ENCODE data around the gene UBALD2.
"Not testable (repeated sequence)": the region's sequence is repeated elsewhere in the genome, so short reads cannot be mapped to it uniquely, and the experiment has no call there.

Gene UBALD2

DNA sequence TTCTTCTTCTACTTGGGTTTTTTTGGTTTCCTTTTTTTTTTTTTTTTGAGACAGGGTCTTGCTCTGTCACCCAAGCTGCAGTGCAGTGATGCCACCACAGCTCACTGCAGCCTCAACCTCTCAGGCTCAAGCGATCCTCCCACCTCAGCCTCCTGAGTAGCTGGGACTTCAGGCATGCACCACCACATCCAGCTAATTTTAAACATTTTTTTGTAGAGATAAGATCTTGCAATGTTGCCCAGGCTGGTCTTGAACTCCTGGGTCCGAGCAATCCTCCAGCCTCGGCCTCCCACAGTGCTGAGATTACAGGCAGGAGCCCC, 39.9 kb downstream of the UBALD2 start:
- not testable (repeated sequence) for H3K36me3 ChIP-seq (ENCODE audit: control insufficient read depth, insufficient read depth, low read length); H3K4me3 ChIP-seq (ENCODE audit: low read length); H2BK5ac ChIP-seq (ENCODE audit: low read length); H3K56ac ChIP-seq (ENCODE audit: low read length); H2AK5ac ChIP-seq (ENCODE audit: low read length); H2BK15ac ChIP-seq (replicated peaks; ENCODE audit: low read depth); DNase-seq; H2BK120ac ChIP-seq (ENCODE audit: low read depth, low read length); H3K4me1 ChIP-seq (ENCODE audit: control insufficient read depth, low read depth, low read length); H4K5ac ChIP-seq (ENCODE audit: low read length); H4K8ac ChIP-seq (ENCODE audit: low read depth, low read length); H3K27me3 ChIP-seq (ENCODE audit: insufficient read depth, low read length, poor library complexity); H3K18ac ChIP-seq (ENCODE audit: low read length); H3K27ac ChIP-seq (ENCODE audit: low read depth, low read length); H3K4me2 ChIP-seq (ENCODE audit: low read length); H3K4ac ChIP-seq (ENCODE audit: low read depth, low read length); H3K9ac ChIP-seq (ENCODE audit: low read length); H3K79me2 ChIP-seq (ENCODE audit: control insufficient read depth, insufficient read depth, low read length); H3K23ac ChIP-seq (ENCODE audit: low read length); H3K79me1 ChIP-seq (ENCODE audit: low read length)
- no CpG with 5 or more reads among the region's 3 CpGs for WGBS (ENCODE audit: extremely low coverage, insufficient coverage, low lambda C conversion rate)

DNA sequence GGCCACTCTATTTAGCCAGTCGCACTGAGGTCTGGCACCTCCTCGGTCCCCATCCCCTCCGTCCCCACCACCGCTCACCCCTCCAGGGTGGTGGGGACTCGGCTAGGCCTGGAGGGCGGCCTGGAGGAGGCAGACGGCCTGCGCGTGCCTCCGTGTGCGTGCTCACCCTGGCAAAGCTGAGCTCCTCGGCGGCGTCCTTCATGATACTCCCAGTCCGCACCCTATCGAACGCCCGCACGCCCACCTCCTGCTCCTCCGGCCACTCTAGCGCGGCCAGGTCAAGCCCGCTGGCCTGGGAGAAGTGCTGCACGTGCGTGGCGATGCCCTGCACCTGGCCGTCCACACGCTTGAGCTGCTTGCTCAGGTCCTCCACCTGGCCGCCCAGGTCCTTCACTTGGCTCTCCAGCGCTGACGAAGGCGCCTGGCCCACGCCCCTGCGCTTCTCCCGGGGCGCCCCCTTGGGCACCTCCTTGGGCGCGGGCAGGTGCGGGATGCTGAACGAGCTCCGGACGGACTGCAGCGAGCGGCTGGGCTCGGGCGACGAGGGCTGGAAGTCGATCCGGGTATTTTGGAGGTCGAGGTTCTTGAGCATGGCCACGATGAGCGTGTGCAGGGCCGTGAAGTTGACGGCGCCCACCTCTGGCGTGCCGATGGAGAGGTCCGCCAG, 42.3 kb downstream of the UBALD2 start:
- H2BK5ac ChIP-seq (ENCODE audit: low read length): no peak overlapping the region
- no peak overlapping the region for H3K4me2 ChIP-seq (ENCODE audit: low read length)
- whole genome bisulfite sequencing (ENCODE audit: extremely low coverage, insufficient coverage, low lambda C conversion rate): no CpG with 5 or more reads among the region's 58 CpGs
- H3K27me3 ChIP-seq (ENCODE audit: insufficient read depth, low read length, poor library complexity): no peaks in the 10 kb centered on the region
- no peak overlapping the region for H3K4me3 ChIP-seq (ENCODE audit: low read length)
- no peak overlapping the region for H2BK120ac ChIP-seq (ENCODE audit: low read depth, low read length)
- no peak overlapping the region for H3K18ac ChIP-seq (ENCODE audit: low read length)
- no peak overlapping the region for H3K27ac ChIP-seq (ENCODE audit: low read depth, low read length)
- no peak overlapping the region for H3K56ac ChIP-seq (ENCODE audit: low read length)
- H3K9ac ChIP-seq (ENCODE audit: low read length): no peak overlapping the region
- no peak overlapping the region for H4K5ac ChIP-seq (ENCODE audit: low read length)
- no peaks in the 10 kb centered on the region for H3K4me1 ChIP-seq (ENCODE audit: control insufficient read depth, low read depth, low read length)
- H3K79me1 ChIP-seq (ENCODE audit: low read length): no peaks in the 10 kb centered on the region
- no peak for DNase-seq
- H3K23ac ChIP-seq (ENCODE audit: low read length): no peak overlapping the region
- no peak overlapping the region for H3K4ac ChIP-seq (ENCODE audit: low read depth, low read length)
- no peak overlapping the region for H2AK5ac ChIP-seq (ENCODE audit: low read length)
- no peaks in the 10 kb centered on the region for H3K36me3 ChIP-seq (ENCODE audit: control insufficient read depth, insufficient read depth, low read length)
- no peaks in the 10 kb centered on the region for H3K79me2 ChIP-seq (ENCODE audit: control insufficient read depth, insufficient read depth, low read length)
- no peak overlapping the region for H4K8ac ChIP-seq (ENCODE audit: low read depth, low read length)
- no peak overlapping the region for H2BK15ac ChIP-seq (replicated peaks; ENCODE audit: low read depth)

DNA sequence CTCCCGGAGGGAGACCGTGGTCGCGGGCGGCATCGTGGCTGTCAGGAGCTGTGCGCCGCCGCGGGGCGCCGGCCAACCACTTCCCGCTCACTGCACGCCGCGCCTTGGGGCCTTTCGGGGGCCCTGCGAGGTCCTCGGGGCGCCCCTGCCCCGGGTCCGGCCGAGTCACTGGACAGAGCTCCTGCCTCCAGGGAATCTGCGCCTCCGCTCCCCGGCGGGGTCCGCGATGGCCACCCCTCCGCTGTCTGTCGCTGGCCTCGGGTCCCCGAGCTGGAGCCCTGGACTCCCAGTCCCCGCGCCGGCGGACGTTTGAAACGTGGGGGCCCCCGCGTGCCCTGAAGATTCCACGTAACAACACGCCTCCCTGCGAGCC, 42.8 kb downstream of the UBALD2 start, which contains the start of gene QRICH2:
QRICH2 (minus strand) TSS at position 311 of the 373 bp plus-strand sequence; CDS start at position 33, 278 bp downstream.
- no peak within 1 kb of the TSS for H3K23ac ChIP-seq (ENCODE audit: low read length)
- no peak within 1 kb of the TSS for H2BK5ac ChIP-seq (ENCODE audit: low read length)
- H3K9ac ChIP-seq (ENCODE audit: low read length): no peak within 1 kb of the TSS
- H3K79me2 ChIP-seq (ENCODE audit: control insufficient read depth, insufficient read depth, low read length): no peaks in the 10 kb centered on the region
- WGBS (ENCODE audit: extremely low coverage, insufficient coverage, low lambda C conversion rate): no CpG with 5 or more reads among the region's 44 CpGs
- H3K27ac ChIP-seq (ENCODE audit: low read depth, low read length): no peak within 1 kb of the TSS
- H3K79me1 ChIP-seq (ENCODE audit: low read length): no peaks in the 10 kb centered on the region
- H3K27me3 ChIP-seq (ENCODE audit: insufficient read depth, low read length, poor library complexity): no peaks in the 10 kb centered on the region
- H3K18ac ChIP-seq (ENCODE audit: low read length): no peak within 1 kb of the TSS
- no peak for DNase-seq
- H3K4me3 ChIP-seq (ENCODE audit: low read length): no peak within 1 kb of the TSS
- H4K5ac ChIP-seq (ENCODE audit: low read length): no peak within 1 kb of the TSS
- H4K8ac ChIP-seq (ENCODE audit: low read depth, low read length): no peak within 1 kb of the TSS
- no peak within 1 kb of the TSS for H3K4ac ChIP-seq (ENCODE audit: low read depth, low read length)
- no peak within 1 kb of the TSS for H2BK15ac ChIP-seq (replicated peaks; ENCODE audit: low read depth)
- no peak within 1 kb of the TSS for H3K4me2 ChIP-seq (ENCODE audit: low read length)
- H2BK120ac ChIP-seq (ENCODE audit: low read depth, low read length): no peak within 1 kb of the TSS
- H3K36me3 ChIP-seq (ENCODE audit: control insufficient read depth, insufficient read depth, low read length): no peaks in the 10 kb centered on the region
- H2AK5ac ChIP-seq (ENCODE audit: low read length): no peak within 1 kb of the TSS
- H3K4me1 ChIP-seq (ENCODE audit: control insufficient read depth, low read depth, low read length): no peaks in the 10 kb centered on the region
- H3K56ac ChIP-seq (ENCODE audit: low read length): no peak within 1 kb of the TSS

- Histone ChIP-seq H2BK15ac (replicated peaks; ENCODE audit: low read depth) (no peak overlapping the region), H3K4ac (ENCODE audit: low read depth, low read length) (no peak overlapping the region), H3K79me1 (ENCODE audit: low read length) (no peaks in the 10 kb centered on the region), H3K18ac (ENCODE audit: low read length) (no peak overlapping the region), H3K27ac (ENCODE audit: low read depth, low read length) (no peak overlapping the region), H3K56ac (ENCODE audit: low read length) (no peak overlapping the region), H3K23ac (ENCODE audit: low read length) (no peak overlapping the region), H3K4me3 (ENCODE audit: low read length) (no peak overlapping the region), H4K5ac (ENCODE audit: low read length) (no peak overlapping the region), H3K4me2 (ENCODE audit: low read length) (no peak overlapping the region), H2AK5ac (ENCODE audit: low read length) (no peak overlapping the region), H2BK120ac (ENCODE audit: low read depth, low read length) (no peak overlapping the region), H2BK5ac (ENCODE audit: low read length) (no peak overlapping the region), H3K27me3 (ENCODE audit: insufficient read depth, low read length, poor library complexity) (no peaks in the 10 kb centered on the region), H4K8ac (ENCODE audit: low read depth, low read length) (no peak overlapping the region), H3K4me1 (ENCODE audit: control insufficient read depth, low read depth, low read length) (no peaks in the 10 kb centered on the region), H3K79me2 (ENCODE audit: control insufficient read depth, insufficient read depth, low read length) (no peaks in the 10 kb centered on the region), H3K36me3 (ENCODE audit: control insufficient read depth, insufficient read depth, low read length) (no peaks in the 10 kb centered on the region), H3K9ac (ENCODE audit: low read length) (no peak overlapping the region)
- no peak for DNase-seq
- WGBS (ENCODE audit: extremely low coverage, insufficient coverage, low lambda C conversion rate): no CpG with 5 or more reads among the region's 4 CpGs
These were observed 44.3 kb downstream of the UBALD2 start for GRCh38 chr17:76309461-76309860.

GRCh38 chr17:76312735-76313134, 47.6 kb downstream of the UBALD2 start:
- no peak overlapping the region for H4K5ac ChIP-seq (ENCODE audit: low read length)
- H3K79me2 ChIP-seq (ENCODE audit: control insufficient read depth, insufficient read depth, low read length): no peaks in the 10 kb centered on the region
- H3K27ac ChIP-seq (ENCODE audit: low read depth, low read length): no peak overlapping the region
- H4K8ac ChIP-seq (ENCODE audit: low read depth, low read length): no peak overlapping the region
- H3K56ac ChIP-seq (ENCODE audit: low read length): no peak overlapping the region
- no peak overlapping the region for H2BK120ac ChIP-seq (ENCODE audit: low read depth, low read length)
- no peak for DNase-seq
- no peak overlapping the region for H3K9ac ChIP-seq (ENCODE audit: low read length)
- no peaks in the 10 kb centered on the region for H3K4me1 ChIP-seq (ENCODE audit: control insufficient read depth, low read depth, low read length)
- H3K4me3 ChIP-seq (ENCODE audit: low read length): no peak overlapping the region
- H3K79me1 ChIP-seq (ENCODE audit: low read length): no peaks in the 10 kb centered on the region
- no peak overlapping the region for H2AK5ac ChIP-seq (ENCODE audit: low read length)
- H3K27me3 ChIP-seq (ENCODE audit: insufficient read depth, low read length, poor library complexity): no peaks in the 10 kb centered on the region
- H3K23ac ChIP-seq (ENCODE audit: low read length): no peak overlapping the region
- no peak overlapping the region for H3K4me2 ChIP-seq (ENCODE audit: low read length)
- no peak overlapping the region for H3K4ac ChIP-seq (ENCODE audit: low read depth, low read length)
- no peaks in the 10 kb centered on the region for H3K36me3 ChIP-seq (ENCODE audit: control insufficient read depth, insufficient read depth, low read length)
- H2BK5ac ChIP-seq (ENCODE audit: low read length): no peak overlapping the region
- WGBS (ENCODE audit: extremely low coverage, insufficient coverage, low lambda C conversion rate): no CpG with 5 or more reads among the region's 9 CpGs
- no peak overlapping the region for H3K18ac ChIP-seq (ENCODE audit: low read length)
- H2BK15ac ChIP-seq (replicated peaks; ENCODE audit: low read depth): no peak overlapping the region
